ENCODE measurements around the gene DNAJC8.

DNA sequence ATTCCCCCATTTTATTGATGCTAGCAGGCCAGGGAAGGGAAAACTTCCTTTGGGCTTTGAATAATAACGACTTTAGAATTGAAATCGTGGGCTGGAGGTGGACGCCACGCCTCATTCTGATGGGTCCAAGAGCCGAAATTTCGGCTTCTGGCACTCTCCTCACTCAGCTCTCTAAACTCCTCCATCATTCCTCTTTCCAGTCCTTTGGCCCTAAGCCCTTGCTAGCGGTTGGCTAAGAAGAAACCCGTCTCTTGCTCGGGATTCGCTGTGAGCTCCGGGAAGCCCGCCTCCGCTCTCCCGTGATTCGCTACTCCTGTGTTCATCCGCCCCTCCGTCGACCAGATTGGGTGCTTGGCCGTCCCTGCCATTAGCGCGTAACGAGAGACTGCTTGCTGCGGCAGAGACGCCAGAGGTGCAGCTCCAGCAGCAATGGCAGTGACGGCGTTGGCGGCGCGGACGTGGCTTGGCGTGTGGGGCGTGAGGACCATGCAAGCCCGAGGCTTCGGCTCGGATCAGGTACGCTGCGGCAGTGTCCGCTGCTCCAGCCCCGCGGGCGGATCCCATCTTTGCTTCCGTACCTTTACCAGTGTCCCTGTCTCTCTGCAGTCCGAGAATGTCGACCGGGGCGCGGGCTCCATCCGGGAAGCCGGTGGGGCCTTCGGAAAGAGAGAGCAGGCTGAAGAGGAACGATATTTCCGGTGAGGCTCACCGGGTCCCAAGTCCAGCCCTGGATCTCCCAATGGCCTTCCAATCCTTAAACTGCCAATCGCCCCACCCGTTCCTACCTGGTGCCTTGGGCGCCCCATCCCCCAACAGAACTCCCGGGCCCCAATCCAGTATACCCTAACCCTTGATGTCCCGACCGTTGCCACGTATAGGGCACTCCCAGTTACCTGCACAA is 3.2 kb upstream of the DNAJC8 start, which contains the start of gene ATP5IF1:
- TF ChIP-seq SNAI2 (CRISPR knock-in tag; IDR thresholded peaks at IDR 0.05) (no peak), ZFP30 (CRISPR knock-in tag; IDR thresholded peaks at IDR 0.05) (no peak), OSR1 (CRISPR knock-in tag; IDR thresholded peaks at IDR 0.05) (no peak), RARB (CRISPR knock-in tag; IDR thresholded peaks at IDR 0.05) (no peak)
- TF ChIP-seq, protein P1, sequence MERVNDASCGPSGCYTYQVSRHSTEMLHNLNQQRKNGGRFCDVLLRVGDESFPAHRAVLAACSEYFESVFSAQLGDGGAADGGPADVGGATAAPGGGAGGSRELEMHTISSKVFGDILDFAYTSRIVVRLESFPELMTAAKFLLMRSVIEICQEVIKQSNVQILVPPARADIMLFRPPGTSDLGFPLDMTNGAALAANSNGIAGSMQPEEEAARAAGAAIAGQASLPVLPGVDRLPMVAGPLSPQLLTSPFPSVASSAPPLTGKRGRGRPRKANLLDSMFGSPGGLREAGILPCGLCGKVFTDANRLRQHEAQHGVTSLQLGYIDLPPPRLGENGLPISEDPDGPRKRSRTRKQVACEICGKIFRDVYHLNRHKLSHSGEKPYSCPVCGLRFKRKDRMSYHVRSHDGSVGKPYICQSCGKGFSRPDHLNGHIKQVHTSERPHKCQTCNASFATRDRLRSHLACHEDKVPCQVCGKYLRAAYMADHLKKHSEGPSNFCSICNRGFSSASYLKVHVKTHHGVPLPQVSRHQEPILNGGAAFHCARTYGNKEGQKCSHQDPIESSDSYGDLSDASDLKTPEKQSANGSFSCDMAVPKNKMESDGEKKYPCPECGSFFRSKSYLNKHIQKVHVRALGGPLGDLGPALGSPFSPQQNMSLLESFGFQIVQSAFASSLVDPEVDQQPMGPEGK (CRISPR knock-in tag; IDR thresholded peaks at IDR 0.05; ENCODE audit: borderline replicate concordance), result no peak
- TF ChIP-seq, protein P2, sequence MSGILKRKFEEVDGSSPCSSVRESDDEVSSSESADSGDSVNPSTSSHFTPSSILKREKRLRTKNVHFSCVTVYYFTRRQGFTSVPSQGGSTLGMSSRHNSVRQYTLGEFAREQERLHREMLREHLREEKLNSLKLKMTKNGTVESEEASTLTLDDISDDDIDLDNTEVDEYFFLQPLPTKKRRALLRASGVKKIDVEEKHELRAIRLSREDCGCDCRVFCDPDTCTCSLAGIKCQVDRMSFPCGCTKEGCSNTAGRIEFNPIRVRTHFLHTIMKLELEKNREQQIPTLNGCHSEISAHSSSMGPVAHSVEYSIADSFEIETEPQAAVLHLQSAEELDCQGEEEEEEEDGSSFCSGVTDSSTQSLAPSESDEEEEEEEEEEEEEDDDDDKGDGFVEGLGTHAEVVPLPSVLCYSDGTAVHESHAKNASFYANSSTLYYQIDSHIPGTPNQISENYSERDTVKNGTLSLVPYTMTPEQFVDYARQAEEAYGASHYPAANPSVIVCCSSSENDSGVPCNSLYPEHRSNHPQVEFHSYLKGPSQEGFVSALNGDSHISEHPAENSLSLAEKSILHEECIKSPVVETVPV (CRISPR knock-in tag; IDR thresholded peaks at IDR 0.05), result no peak

Data from SK-N-SH treated with all-trans-retinoic acid at 6 μM for 48 hours (cell line).